Hematopoietic multipotent progenitor cell treated with erythropoietin and hydrocortisone succinate and interleukin-3 and kit ligand, for 17 days (in vitro differentiated cells): ENCODE data around the gene RSPH3.
A peak's percentile ranks its signal among the peaks of the same experiment; 100 is the strongest.
"Not testable (repeated sequence)": the region's sequence is repeated elsewhere in the genome, so short reads cannot be mapped to it uniquely, and the experiment has no call there.

ENCODE experiments used
- DNase-seq: peaks from one replicate; pipeline ENCODE4 v3.0.0-alpha.2; 2015; ENCODE audit warnings: low spot score

The RSPH3 gene, protein sequence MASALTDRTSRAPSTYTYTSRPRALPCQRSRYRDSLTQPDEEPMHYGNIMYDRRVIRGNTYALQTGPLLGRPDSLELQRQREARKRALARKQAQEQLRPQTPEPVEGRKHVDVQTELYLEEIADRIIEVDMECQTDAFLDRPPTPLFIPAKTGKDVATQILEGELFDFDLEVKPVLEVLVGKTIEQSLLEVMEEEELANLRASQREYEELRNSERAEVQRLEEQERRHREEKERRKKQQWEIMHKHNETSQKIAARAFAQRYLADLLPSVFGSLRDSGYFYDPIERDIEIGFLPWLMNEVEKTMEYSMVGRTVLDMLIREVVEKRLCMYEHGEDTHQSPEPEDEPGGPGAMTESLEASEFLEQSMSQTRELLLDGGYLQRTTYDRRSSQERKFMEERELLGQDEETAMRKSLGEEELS

DNA sequence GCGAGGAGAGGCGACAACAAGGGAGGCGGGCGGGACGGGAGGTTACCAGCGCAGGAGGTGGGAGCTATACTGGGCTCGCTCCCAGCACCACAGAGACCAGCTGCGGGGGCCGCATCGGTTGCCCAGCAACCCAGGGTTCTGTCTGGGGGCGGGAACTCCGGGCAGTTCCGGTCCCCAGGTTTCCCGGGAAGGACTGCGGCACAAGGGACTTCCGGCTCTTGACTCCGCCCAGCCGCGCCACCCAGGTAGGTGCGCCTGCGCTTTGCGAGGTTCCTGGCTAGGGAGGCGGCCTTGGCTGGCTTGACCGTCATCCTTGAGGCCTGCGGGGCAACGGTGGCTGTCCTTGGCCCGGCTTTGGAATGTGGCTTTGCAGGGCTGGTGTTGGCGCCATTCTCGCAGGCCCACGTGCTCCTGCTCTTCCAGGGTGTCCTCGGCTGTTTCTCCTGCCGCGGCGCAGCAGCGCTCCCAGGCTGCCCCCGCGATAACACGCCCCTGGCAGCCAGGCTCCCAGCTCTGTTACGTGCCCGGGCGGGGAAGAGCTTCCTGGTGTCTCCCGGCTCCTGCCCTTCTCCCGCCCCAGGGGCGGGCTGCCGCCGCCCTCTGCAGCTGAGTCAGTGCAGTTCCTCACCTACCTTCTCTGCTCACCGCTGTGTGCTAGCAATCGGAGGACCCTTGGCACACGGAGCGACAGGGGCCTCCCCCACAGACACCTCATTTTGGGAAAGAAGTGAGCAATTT, at the start of gene RSPH3:
TSS of gene RSPH3 (minus strand) at position 537 of the 738 bp plus-strand sequence. CDS start 652 bp downstream, outside the sequence.
- peak; percentile 92 for DNase-seq

DNA sequence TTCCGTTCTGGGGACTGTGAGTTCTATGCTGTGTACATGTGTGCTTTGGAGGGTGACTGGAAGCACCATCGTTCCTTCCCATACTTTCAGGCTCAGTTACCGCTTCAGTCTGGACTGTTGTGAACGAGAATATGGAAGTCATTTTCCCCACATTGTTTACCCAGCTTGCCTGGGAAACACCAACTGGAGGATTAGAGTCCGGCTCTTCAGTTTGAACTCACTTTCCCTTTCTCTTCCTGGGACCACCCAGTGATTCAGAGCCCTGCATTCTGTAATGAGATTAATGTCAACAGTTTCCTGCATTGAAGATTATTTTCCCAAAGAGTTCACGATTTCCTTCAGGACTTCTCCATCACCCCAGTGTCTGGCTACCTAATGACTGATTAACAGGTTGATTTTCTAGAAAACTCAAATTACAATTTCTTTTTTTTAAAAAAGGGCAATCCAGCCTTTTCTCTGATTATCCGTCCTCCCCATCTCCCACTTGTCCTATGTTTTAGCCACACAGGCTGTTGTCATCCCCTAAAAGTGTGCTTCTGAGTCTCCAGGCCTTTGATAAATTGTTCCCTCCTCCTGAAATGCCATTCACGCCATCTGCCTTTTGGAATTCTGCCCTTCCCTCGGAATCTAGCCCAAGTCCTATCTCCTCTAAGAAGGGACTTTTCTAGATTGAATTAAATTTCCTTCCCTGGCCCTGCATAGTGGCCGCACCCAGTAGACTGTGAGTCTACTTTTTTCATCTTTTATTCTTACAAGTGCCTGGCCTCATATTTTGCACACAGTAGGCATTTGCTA, 48.1 kb upstream of the RSPH3 start:
- DNase-seq = no peak

DNA sequence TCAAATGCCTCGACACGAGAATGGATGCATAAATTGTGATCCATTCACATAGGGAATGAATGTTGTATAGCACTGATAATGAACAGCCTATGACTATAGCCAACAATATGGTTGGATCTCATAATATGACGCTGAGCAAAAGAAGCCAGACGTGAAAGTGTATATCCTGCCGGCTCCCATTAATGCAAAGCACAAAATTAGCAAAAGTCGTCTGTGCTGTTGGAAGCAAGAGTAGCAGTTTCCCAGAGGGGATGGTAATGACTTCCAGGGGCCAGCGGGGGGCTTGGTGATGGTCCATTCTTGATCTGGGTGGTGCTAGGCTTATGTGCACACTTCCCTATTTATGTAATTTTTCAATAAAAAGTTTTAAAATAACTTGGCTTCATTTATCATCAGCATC, 45.8 kb upstream of the RSPH3 start:
- DNase-seq = no peak

- DNase-seq = no peak
Observed at GRCh38 chr6:159044899-159045727, 45.1 kb upstream of the RSPH3 start, which contains the start of gene TAGAP. TAGAP (minus strand) TSS chr6:159044991; CDS start chr6:159044146, 845 bp downstream.

DNA sequence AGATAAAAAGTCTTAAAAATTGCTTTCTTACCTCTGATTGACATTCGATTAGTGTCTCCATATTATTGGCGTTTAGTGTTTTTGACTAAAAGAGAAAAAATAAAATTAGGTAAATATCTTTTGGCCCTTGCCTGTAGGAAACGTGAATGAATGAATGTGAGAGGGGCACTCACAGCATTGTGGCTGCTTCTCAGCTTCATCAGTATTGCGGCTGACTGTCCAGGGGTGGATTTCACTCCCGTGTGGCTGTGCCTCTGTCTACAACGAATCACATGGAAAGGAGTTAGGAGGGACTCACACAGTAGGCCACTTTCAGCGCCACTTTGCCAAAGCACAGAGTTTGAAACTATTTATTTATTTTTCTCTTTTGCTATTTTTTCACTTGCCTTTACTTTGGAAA, 43.9 kb upstream of the RSPH3 start:
- no peak for DNase-seq

DNA sequence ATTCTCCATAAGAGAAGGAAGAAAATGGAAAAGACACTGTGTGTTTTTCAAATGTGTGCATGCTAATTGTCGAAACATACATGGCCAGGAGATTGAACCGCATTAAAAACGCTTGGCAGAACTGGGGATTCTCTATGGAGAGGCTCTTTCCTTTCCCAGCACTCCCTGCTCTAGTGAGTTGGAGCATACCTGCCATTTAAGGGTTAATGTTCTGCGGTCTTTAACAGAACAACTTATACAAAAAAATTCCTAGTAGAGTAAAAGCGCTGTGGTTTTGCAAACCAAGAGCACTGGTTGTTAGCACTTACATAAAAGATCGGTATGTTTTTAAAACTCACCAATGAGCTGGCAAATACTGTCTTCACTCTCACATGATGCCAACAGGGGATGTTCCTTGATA, 43.2 kb upstream of the RSPH3 start:
- DNase-seq = peak; percentile 18

- DNase-seq = no peak
Observed at GRCh38 chr6:159042826-159043181, 42.8 kb upstream of the RSPH3 start.

DNA sequence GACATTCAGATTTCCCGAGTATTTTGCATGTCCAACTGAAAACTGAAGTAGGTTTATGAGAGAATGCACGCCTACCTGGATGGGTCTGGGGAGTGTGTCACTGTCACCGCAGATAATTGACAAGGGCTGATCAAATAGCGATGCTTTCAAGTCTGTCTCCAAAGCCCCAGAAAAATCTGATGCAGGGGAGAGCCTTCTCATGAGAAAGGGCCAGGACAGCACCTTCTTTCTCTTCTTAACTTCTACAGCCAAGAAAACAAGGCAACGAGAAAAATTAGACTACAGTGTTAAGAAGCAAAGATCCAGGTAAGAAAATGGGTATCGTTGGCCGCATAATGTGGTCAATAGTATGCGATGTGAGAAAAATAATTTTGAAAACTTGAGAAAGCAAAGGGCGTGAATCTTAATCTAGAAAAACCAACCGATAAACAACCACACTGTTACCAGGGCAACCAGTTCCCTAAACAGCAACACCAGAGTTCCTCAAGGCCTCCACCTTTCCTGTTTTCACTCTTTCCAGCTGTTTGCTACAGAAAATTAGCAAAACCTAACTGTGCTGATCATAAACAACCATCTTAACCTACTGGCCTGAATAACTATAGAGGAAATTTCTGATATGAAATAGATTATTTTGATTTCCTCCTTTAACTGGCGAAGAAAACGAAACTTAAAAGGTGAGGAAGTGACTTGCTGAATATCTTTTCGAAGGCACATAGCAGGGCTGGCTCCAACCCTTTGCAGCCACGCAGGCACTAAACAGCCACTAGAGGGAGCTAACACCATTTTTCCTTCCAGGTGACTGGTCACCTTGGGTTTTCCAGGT, 42.2 kb upstream of the RSPH3 start:
- DNase-seq = peak; percentile 88

GRCh38 chr6:159041181-159041580, 41.2 kb upstream of the RSPH3 start:
- DNase-seq = no peak

- DNase-seq = no peak
Observed at GRCh38 chr6:159039885-159040258, 39.9 kb upstream of the RSPH3 start.

GRCh38 chr6:159038914-159039884, 39.2 kb upstream of the RSPH3 start:
- no peak for DNase-seq

DNA sequence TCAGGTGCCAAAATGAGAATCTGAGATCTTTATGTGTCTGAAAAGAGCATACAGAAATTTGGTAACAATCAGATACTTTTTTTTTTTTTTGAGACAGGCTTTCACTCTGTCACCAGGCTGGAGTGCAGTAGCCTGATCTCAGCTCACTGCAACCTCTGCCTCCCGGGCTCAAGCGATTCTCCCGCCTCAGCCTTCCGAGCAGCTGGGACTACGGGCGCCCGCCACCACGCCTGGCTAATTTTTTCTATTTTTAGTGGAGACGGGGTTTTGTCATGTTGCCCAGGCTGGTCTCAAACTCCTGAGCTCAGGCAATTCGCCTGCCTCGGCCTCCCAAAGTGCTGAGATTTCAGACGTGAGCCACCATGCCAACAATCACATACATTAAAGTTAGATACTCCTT, 38.3 kb upstream of the RSPH3 start:
- not testable (repeated sequence) for DNase-seq

DNA sequence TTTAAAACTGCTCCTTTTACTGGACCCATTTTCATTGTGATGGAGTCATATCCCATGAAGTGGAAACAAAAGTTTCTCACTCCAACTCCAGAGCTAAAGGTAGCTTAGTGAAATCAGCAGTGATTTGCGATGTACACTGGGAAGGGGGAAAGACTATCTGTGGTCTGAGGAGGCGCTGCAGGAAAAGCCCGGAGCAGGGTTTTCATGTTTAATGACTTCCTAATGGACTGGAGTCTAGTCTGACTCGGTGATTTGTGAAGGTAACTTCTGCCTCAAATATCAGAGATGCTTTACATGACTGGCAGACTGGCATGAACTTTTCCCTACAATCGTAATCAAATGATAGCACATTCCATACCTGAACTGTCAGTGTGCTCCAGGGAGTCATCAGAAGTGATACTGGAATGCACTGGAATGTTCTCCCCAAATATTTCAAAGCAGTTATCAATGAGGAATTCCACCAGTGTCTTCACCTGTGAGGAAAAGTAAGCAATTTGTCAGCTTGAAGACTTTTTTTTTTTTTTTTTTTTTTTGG, 37.8 kb upstream of the RSPH3 start:
- DNase-seq = no peak

DNA sequence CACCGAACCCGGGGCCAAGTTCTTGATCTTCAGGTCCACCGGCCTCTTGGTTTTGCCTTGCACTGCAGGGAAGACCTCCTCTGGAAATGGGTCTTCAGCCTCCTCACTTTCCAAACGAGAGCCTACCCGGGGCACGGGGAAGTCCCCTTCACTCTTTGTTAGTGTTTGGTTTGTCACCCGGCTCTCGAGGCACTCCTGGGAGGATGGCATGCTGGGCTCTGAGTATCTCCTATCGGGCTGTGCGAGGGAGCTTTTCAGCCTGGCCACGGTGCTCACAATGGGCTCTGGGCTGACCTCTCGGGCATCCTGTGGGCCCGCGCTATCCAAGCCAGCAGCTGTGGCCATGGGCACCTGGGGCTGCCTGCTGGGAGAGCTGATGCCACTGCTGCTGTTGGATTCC, 36.7 kb upstream of the RSPH3 start:
- DNase-seq = no peak

- no peak for DNase-seq
Observed at GRCh38 chr6:159035891-159036290, 35.9 kb upstream of the RSPH3 start.

GRCh38 chr6:159033160-159034049, 33.4 kb upstream of the RSPH3 start:
- DNase-seq = no peak

GRCh38 chr6:159031846-159032245, 31.8 kb upstream of the RSPH3 start:
- DNase-seq = no peak

DNA sequence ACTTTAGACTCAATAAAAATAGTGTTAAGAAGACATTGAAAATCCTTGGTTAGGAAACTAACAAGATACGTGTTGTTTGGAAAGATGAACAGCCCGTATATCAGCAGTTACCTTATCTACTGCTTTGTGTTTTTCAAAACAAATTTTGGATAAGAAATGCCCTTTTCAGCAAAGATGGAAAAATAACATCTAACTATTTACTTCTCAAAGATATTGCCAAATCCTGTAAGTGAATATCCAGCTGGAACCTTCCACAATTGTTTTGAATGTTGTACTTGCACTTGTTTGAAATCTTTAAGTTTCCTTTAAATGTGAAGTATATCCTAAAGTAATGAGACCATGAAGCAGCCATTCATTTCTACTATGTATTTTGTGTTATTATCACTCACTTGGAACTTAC, 30.2 kb upstream of the RSPH3 start:
- no peak for DNase-seq
